Transverse colon (tissue), 4 donors: ENCODE data around the gene NASP.

Experiments used
- CTCF ChIP-seq, 5 experiments: fragments of 200-600 bp in 3 of 5; fragments of 450-650 bp in 2 of 5; sonication (generic) in 3 of 5; IDR thresholded peaks; 1 replicate in 2 of 5; 2 replicates in 3 of 5; pipeline ENCODE4 v1.5.1; 2016 to 2017; ENCODE audit warnings: antibody characterized with exemption in 5 of 5, inconsistent platforms in 3 of 5, mild to moderate bottlenecking in 2 of 5, moderate library complexity in 1 of 5
- EP300 ChIP-seq: sonication (generic); formaldehyde crosslinking; IDR thresholded peaks from one replicate; pipeline ENCODE4 v1.6.1; 2017; ENCODE audit warnings: antibody characterized with exemption, low read depth
- POLR2A ChIP-seq: fragments of 450-650 bp; IDR thresholded peaks from one replicate; pipeline ENCODE4 v1.6.1; 2016; ENCODE audit warnings: antibody characterized with exemption, mild to moderate bottlenecking, moderate library complexity
- POLR2AphosphoS5 ChIP-seq, 3 donors: sonication (generic); formaldehyde crosslinking; IDR thresholded peaks; one replicate each; pipeline ENCODE4 v1.6.1; 2016; ENCODE audit warnings: antibody characterized with exemption in 3 of 3

DNA sequence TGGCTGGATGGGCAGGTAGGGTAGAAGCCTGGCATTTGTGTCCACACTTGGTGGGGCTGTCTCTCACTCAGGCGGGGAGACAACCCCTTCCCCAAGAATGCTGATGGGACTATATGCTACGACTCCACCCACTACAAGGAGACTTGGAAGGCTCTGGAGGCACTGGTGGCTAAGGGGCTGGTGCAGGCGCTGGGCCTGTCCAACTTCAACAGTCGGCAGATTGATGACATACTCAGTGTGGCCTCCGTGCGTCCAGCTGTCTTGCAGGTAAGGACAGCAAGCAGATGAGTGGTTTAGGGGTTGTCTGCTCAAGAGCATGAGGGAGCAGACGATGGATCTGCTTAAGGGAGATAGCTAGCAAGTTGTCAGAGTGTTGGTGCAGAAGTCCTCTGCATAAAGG, 15.9 kb upstream of the NASP start:
- TF ChIP-seq POLR2A (no peak), CTCF (IDR thresholded peaks at IDR 0.05) (no peak), EP300 (no peak), POLR2AphosphoS5 (IDR thresholded peaks at IDR 0.05) (no peak)
